Measurements from ENCODE around the gene TMEM236. TPM values are rescaled to one million over a fixed set of nuclear protein-coding genes. Genes with fewer than 3 reads are reported as not detected.

TMEM236 gene
- total RNA-seq, 2 donors from 2014 or later, result 0.52 to 0.66 TPM

DNA sequence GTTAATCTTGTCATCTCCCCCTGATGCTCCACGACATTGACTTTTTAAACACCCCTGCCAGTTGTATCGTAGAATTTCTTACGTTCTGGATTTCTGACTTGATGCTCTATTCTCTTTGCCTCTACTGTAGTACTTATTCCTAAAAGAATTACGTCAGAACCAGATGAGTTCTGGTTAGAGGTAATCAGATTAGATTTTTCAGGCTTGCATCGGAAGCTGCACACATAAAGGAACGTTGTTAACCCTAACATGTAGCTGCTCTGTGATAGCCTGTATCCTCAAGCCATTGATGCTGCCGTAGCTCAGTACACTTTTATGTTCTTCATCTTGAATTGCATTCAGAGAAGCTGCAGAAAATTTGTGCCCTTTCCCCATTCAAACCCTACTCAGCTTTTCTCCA lies 26.3 kb upstream of the TMEM236 start:
- intact Hi-C loops (cut with DNase I), result no loop called here

GRCh38 chr10:17729630-17730029 lies 22.4 kb upstream of the TMEM236 start:
- ATAC-seq (no peak), DNase-seq (no peak)
- WGBS, 2 donors, result 91 to 92% methylated on average over 6 of the region's 6 CpGs
- no peaks in the 10 kb centered on the region for H3K36me3 ChIP-seq (replicated peaks in 1 of 2; ENCODE audit: insufficient read depth in 1 of 2, low read depth in 2 of 2)
- H3K27me3 ChIP-seq, result no peaks in the 10 kb centered on the region
- no peak overlapping the region for H3K4me3 ChIP-seq
- no peaks in the 10 kb centered on the region for H3K9me3 ChIP-seq
- H3K27ac ChIP-seq, result no peak overlapping the region
- peaks cover 3% of the 10 kb centered on the region for H3K4me1 ChIP-seq
- intact Hi-C loops (cut with DNase I), result no loop called here
- TF ChIP-seq POLR2A (IDR thresholded peaks at IDR 0.05), result no peak
- no peak for TF ChIP-seq CTCF (IDR thresholded peaks at IDR 0.05)

More for the DNA sequence above, 26.3 kb upstream of the TMEM236 start:
- DNase-seq, result no peak
- no peak for ATAC-seq
- Histone ChIP-seq H3K27ac (no peak overlapping the region), H3K4me3 (no peak overlapping the region), H3K27me3 (no peaks in the 10 kb centered on the region), H3K36me3 (replicated peaks in 1 of 2; ENCODE audit: insufficient read depth in 1 of 2, low read depth in 2 of 2) (no peaks in the 10 kb centered on the region), H3K4me1 (no peaks in the 10 kb centered on the region), H3K9me3 (no peaks in the 10 kb centered on the region)
- 86 to 89% methylated on average over 7 of the region's 7 CpGs for WGBS, 2 donors
- TF ChIP-seq CTCF (IDR thresholded peaks at IDR 0.05) (no peak), POLR2A (IDR thresholded peaks at IDR 0.05) (no peak)

GRCh38 chr10:17730667-17731066 lies 21.3 kb upstream of the TMEM236 start:
- Histone ChIP-seq H3K4me1 (peaks cover 8% of the 10 kb centered on the region), H3K36me3 (replicated peaks in 1 of 2; ENCODE audit: insufficient read depth in 1 of 2, low read depth in 2 of 2) (no peaks in the 10 kb centered on the region), H3K4me3 (no peak overlapping the region), H3K27ac (no peak overlapping the region), H3K27me3 (no peaks in the 10 kb centered on the region), H3K9me3 (no peaks in the 10 kb centered on the region)
- DNase-seq (no peak), ATAC-seq (no peak)
- intact Hi-C loops (cut with DNase I), result no loop called here
- TF ChIP-seq POLR2A (IDR thresholded peaks at IDR 0.05) (no peak), CTCF (IDR thresholded peaks at IDR 0.05) (no peak)
- WGBS, 2 donors, result 85 to 87% methylated on average over 7 to 8 of the region's 8 CpGs

- ATAC-seq, result no peak
- TF ChIP-seq CTCF (IDR thresholded peaks at IDR 0.05) (no peak), POLR2A (IDR thresholded peaks at IDR 0.05) (no peak)
- DNase-seq, result no peak
- Histone ChIP-seq H3K9me3 (no peaks in the 10 kb centered on the region), H3K27ac (no peak overlapping the region), H3K4me1 (peaks cover 8% of the 10 kb centered on the region), H3K4me3 (no peak overlapping the region), H3K36me3 (replicated peaks in 1 of 2; ENCODE audit: insufficient read depth in 1 of 2, low read depth in 2 of 2) (no peaks in the 10 kb centered on the region), H3K27me3 (no peaks in the 10 kb centered on the region)
- WGBS, 2 donors, result 49 to 60% methylated on average over 4 of the region's 4 CpGs
- intact Hi-C loops (cut with DNase I), result no loop called here
Measured at GRCh38 chr10:17731331-17732020, 20.5 kb upstream of the TMEM236 start.

DNA sequence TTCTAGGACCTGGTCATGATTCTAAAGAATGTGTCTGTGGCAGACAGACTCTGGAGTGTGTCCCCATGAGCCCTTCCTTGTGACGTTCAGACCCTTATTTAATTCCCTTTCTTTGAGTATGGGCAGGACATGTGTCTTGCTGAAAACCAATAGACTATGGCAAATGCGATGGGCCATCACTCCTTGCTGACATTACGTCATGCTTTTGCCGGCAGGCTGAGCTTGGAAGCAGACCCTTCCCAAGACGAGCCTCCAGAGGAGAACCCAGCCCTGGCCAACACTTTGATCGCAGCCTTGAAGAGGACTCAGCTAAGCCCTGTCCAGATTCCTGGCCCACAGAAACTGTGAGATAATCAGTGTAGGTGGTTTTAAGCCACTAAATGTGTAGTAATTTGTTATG lies 18.4 kb upstream of the TMEM236 start:
- no peak for TF ChIP-seq CTCF (IDR thresholded peaks at IDR 0.05)
- no peak for DNase-seq
- WGBS, 2 donors, result 89 to 94% methylated on average over 6 of the region's 6 CpGs
- Histone ChIP-seq H3K4me3 (no peak overlapping the region), H3K36me3 (replicated peaks in 1 of 2; ENCODE audit: insufficient read depth in 1 of 2, low read depth in 2 of 2) (no peaks in the 10 kb centered on the region), H3K27me3 (no peaks in the 10 kb centered on the region), H3K4me1 (peaks cover 17% of the 10 kb centered on the region), H3K27ac (no peak overlapping the region), H3K9me3 (no peaks in the 10 kb centered on the region)
- intact Hi-C loops (cut with DNase I), result no loop called here
- ATAC-seq, result no peak
